CD1c-positive myeloid dendritic cell (primary cell): ENCODE data around the gene EEFSEC.
A peak's percentile ranks its signal among the peaks of the same experiment; 100 is the strongest.

Source experiments
- DNase-seq: peaks from one replicate; pipeline ENCODE4 v3.0.0-alpha.2; 2016; ENCODE audit errors: extremely low spot score

Gene EEFSEC

DNA sequence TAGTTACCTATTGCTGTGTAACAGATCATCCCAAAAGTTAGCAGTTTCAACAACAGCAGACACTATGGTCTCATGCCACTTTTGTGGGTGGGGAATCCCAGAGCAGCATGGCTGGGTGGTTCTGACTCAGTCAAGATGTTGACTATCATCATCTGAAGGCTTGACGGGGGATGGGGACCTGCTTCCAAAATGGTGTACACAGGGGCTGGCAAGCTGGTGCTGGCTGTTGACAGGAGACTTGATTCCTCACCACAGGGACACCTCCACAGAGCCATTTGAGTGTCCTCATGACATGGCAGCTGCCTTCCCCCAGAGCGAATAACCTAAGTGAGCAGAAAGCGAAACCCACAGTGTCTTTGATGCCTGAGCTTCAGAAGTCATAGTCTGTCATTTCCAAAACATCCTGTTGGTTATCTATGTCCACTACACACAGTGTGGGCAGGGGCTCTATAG lies 294.3 kb downstream of the EEFSEC start:
- DNase-seq, result peak; percentile 2

GRCh38 chr3:128448491-128448890 lies 295.2 kb downstream of the EEFSEC start:
- no peak for DNase-seq

DNA sequence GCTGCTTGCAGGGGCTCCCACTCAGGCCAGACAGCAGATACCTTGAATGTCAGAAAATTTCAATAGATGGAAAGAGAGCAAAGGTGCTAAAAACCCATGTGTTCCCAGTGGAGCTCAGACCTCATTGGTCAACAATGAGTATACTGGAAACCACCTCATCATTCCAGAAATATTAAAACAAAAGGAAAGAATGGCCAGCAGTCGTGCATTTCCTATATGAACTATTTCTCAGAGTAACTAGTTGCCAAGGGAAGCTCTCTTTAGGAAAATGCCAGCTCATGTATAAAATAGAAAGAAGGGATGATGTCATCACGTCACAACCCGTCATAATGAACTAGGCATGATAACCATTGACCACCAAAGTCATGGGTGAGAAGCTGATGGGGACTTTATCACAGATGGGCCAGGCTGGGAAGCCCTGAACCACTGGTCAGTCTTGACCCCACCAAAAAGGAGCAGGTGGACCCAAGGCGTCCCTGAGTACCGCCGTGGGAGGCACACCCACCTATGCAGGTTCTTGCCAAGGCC lies 295.9 kb downstream of the EEFSEC start:
- no peak for DNase-seq

DNA sequence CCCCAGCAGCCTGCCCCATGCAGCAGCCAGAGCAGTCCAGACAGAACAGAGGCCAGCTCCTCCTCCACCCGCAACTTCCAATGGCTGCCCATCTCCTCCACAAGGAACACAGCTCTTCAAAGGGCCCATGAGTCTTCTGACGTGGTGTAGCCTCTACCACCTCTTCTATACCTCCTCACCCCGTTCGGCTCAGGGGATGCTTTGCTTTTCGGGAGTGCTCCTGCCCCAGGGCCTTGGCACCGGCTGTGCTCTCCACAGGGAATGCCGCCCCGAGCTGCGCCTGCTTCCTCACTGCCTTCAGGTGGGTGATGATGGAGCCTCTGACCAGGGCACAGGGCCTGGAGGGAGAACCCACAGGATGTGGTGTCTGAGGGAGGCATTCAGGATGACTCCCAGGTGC lies 298.8 kb downstream of the EEFSEC start:
- no peak for DNase-seq

DNA sequence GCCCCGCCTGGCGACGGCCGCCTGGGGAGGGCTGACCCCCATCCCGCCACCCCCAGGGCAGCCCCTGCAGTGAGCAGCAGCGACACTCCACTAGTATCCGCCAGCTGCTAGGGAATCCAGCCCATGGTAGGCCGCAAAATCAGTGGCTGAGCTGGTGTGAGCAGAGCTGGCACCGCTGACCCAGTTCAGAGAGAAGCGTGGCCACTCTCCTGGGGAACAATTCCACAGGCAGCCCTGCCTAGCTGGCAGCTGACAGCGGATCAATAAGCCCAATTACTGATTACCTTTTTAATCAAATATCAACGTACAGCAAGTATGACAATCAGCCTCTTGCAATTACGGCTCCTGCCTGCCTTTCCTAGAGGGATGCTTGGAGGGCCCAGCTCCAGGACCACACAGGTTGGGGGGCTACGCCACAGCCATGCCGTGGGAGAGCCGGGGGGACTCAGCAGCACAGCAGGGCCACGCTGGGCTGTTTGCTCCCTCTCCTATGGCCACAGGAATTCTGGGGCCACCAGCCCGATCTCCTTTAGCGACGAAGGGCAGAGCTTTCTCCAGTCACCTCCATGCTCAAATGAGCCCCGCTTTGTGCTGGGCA lies 299.5 kb downstream of the EEFSEC start:
- no peak for DNase-seq

DNA sequence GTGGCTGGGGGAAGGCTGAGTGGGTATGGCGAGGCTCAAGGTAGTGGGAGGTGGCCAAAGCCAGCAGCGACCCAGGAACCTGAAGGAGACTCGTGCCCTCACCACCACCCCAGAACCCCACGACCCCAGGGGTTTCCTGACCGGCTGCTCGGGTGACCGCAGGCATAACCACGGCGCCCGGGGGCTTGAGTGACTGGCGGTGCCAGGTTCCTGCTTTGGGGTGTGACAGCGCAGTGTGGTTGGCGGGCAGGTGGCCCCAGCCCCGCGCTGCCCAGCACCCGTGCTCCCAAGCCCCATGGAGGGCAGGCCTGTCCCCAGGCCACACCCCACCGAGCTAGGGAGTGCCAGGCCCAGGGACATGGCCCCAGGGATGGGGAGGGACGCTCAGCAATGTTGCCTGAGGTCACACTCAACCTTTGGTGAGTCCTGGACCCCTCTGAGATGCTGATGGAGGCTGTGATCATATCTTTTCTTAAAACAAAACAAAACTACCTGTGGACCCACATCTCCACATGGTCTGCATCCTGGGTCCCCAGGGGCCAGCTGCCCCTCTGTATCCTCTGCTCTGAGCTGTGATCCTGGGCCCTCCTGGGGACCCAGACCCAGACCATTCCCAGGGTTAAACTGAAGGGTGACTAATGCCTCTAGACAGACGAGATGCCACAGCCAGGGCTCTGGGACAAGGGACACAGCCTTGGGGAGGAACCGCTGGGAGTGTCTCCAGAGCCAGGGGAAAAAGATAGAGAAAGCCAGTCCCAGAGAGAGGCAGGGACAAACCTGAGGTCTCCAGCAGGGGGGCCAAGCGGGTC lies 300.4 kb downstream of the EEFSEC start:
- DNase-seq, result no peak

- no peak for DNase-seq
These were observed 301.0 kb downstream of the EEFSEC start for GRCh38 chr3:128454310-128454618.

- no peak for DNase-seq
These were observed 301.8 kb downstream of the EEFSEC start for GRCh38 chr3:128455116-128455515.

DNA sequence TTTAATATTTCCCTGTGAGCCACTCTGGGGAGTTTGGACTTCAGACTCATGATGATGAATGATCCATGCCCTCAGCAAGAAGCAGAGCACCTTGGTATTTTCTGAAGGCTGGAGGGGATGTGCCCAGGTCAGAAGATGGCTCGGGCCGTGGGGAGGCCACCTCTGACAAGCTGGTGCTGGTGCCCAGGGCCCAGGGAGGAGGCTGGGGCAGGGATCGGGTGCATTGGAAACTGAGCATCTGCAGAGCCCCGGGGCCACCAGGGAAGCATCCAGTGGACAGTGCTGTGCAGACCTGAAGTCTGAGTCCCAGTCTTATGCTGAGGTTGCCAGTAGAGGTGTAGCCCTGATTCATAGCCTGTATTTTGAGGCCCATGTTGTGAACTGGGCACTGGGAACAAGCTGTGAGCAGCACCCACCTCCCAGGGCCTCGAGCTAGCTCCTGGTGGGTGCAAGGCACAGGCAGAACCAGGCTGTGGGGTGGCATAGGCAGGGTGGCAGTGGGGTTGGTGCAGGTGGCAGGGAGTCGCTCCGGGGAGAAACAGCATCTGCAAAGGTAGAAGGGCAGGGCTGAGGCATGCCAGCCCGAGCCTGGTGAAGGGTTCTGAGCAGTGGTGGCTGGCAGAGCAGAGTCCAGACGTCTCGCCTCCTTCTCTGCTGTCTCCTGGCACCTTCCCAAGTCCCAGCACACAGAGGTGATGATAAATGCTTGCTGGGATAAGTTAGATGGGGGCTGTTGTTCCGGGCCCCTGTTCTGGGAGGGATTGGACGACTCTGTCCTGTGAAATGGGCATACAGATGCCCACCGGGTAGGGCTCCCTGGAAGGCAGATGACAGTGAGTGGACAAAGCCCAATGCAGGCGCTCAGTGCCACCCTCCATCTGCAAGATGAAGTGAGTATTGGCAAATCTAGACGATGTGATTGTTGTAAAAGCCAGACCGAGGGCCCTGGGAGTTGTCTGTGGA lies 302.8 kb downstream of the EEFSEC start:
- DNase-seq, result no peak

GRCh38 chr3:128456776-128457715 lies 303.8 kb downstream of the EEFSEC start:
- no peak for DNase-seq

GRCh38 chr3:128457937-128458336 lies 304.7 kb downstream of the EEFSEC start:
- DNase-seq, result no peak
